Ectodermal cell (in vitro differentiated cells): ENCODE measurements around the gene DDX27.
"Not testable (repeated sequence)": the region's sequence is repeated elsewhere in the genome, so short reads cannot be mapped to it uniquely, and the experiment has no call there.

Experiments
- H3K27ac ChIP-seq: 2 replicates; pipeline ENCODE4 v1.7.0; 2013; ENCODE audit warnings: mild to moderate bottlenecking, low read depth, low read length; ENCODE audit not compliant: insufficient read depth, poor library complexity, severe bottlenecking
- H3K27me3 ChIP-seq: 2 replicates; pipeline ENCODE4 v1.7.0; 2013; ENCODE audit warnings: mild to moderate bottlenecking, low read length; ENCODE audit not compliant: insufficient read depth, control insufficient read depth, poor library complexity, severe bottlenecking
- H3K36me3 ChIP-seq: one replicate; pipeline ENCODE4 v1.7.0; 2013; ENCODE audit warnings: low read length; ENCODE audit not compliant: control insufficient read depth, insufficient read depth
- H3K4me1 ChIP-seq: one replicate; pipeline ENCODE4 v1.7.0; 2013; ENCODE audit warnings: low read length; ENCODE audit not compliant: control insufficient read depth, insufficient read depth
- H3K4me3 ChIP-seq: 2 replicates; pipeline ENCODE4 v1.7.0; 2013; ENCODE audit warnings: low read depth, low read length, control low read depth; ENCODE audit not compliant: insufficient read depth
- H3K9me3 ChIP-seq: 2 replicates; pipeline ENCODE4 v1.7.0; 2013; ENCODE audit warnings: mild to moderate bottlenecking, low read length, moderate library complexity; ENCODE audit not compliant: control insufficient read depth
- whole genome bisulfite sequencing, 2 experiments: methylation state at CpG; one replicate each; pipeline ENCODE4 v1.1.7; 2013; ENCODE audit warnings: missing lambda C conversion rate in 2 of 2; 5-methylcytosine and 5-hydroxymethylcytosine counted together

Gene DDX27

DNA sequence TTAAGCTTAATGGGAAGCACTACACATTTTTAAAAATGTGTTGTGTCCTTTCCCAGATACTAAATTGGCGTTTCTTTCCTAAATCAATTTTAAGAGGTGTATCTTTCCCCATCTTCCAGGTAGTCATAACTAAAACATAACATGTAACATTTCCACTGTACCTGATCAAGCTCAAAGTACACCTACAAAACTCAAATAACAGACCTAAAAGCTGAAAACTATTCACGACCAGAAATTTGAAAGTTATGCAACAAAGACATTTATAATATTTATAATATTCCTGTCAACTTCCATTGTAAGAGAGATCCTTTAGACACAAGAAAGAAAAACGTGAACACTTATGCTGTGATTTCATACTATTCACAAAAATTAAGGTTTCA is 34.5 kb upstream of the DDX27 start:
- no peak overlapping the region for H3K27ac ChIP-seq
- H3K4me3 ChIP-seq = no peak overlapping the region
- WGBS, 2 experiments = 90 to 95% methylated on average over 1 to 2 of the region's 3 CpGs
- peaks cover 4% of the 10 kb centered on the region for H3K4me1 ChIP-seq
- no peaks in the 10 kb centered on the region for H3K9me3 ChIP-seq
- no peaks in the 10 kb centered on the region for H3K27me3 ChIP-seq
- H3K36me3 ChIP-seq = no peaks in the 10 kb centered on the region

DNA sequence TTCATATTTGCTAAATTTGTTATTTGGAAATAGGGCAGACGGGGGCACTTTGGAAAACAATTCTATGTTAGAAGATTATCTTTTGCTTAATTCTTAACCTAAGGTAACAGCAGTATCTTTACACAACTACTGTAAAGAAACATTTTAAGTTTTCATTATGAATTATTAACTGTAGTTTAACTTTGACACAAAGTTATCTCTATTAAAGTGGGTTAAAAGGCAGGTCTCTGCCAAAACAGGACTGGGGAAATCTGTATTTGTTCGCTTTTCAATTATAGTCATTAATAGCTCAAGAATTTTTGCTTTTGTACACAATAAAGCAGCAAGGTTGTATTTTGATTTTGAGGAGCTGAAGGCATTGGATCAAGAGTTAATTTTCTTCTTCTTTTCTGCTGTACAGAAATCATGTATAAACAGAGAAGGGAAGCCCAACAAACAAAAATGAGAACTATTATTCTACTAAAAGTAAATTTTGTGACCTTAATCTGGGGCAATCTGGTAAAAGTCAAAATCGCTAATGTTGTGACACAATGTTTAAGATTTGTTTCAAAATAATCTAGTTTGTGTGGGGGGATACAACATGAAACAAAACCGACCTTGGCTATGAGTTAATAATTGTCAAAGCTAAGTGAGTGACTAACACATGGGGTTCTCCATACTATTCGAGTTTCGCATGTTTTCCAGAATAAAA is 34.0 kb upstream of the DDX27 start:
- Histone ChIP-seq H3K4me1 (peaks cover 4% of the 10 kb centered on the region), H3K27ac (no peak overlapping the region), H3K9me3 (no peaks in the 10 kb centered on the region), H3K4me3 (no peak overlapping the region), H3K27me3 (no peaks in the 10 kb centered on the region), H3K36me3 (no peaks in the 10 kb centered on the region)
- WGBS, 2 experiments = 94 to 100% methylated on average over 2 to 5 of the region's 6 CpGs

DNA sequence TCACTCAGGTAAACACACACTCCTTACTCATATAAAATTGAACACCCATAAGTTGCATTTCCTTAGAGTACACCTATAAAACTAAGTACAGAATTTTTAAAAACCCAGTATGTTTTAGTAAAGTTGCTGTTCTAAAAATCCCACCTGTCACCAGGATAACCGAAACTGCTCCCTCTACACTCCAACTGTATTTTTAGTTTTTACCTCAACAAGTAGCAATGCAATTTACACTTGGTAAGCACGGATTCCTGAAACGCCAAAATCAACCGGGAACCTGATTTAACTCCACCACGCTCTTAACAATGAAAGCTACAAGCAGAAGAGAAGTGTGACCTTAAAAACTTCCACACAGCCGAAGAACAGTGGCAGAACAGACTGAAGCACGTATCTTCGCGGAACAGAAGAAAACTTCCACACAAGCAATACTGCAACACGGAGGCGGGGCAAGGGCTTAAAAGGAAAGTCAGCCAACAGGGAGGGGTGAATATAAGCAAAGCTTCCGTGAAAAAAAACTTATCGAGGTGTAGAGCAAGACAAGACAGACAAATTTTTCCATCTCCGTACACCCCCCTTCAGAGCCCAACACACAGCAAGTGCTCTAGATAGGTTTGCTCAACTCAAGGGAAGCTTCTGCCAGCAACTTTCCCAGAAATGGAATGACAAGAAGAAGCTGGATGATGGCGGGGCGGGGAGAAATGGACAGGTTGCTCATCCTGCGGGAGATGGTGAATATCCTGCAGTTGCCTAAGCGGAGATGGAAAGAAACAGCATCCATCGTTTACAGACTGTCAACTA is 32.5 kb upstream of the DDX27 start:
- Histone ChIP-seq H3K9me3 (no peaks in the 10 kb centered on the region), H3K27me3 (no peaks in the 10 kb centered on the region), H3K36me3 (no peaks in the 10 kb centered on the region), H3K4me1 (peaks cover 4% of the 10 kb centered on the region), H3K4me3 (peak overlapping the region; percentile 69), H3K27ac (no peak overlapping the region)
- 14 to 19% methylated on average over 19 of the region's 19 CpGs for WGBS, 2 experiments

DNA sequence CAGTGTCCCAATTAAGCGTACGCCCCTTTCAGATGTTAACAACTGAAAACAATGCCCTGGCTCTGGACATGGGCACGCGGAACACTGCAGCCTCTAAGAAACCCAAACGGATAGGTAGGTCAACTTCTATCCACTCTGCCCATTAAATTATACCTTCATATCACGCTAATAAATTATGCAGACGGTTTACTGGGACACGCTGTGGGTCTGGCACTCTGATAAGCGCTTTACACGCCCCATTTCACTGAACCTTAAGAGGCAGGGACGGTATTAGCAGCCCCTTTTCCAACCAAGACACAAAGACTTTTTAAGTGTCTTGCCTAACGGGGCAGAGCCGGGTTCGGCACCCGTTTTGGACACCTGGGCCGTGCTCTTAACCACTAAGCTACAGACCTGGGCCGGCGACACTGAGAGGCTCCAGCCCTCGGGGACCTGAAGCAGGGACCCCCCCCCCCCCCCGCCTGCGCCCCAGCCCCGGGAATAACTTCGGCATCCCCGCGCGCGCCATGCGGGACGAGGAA is 31.8 kb upstream of the DDX27 start:
- no peaks in the 10 kb centered on the region for H3K36me3 ChIP-seq
- 0% methylated on average over 28 of the region's 29 CpGs for WGBS, 2 experiments
- H3K9me3 ChIP-seq = no peaks in the 10 kb centered on the region
- H3K4me1 ChIP-seq = peaks cover 4% of the 10 kb centered on the region
- H3K4me3 ChIP-seq = peak overlapping the region; percentile 69
- H3K27ac ChIP-seq = peak overlapping the region; percentile 12
- H3K27me3 ChIP-seq = no peaks in the 10 kb centered on the region

DNA sequence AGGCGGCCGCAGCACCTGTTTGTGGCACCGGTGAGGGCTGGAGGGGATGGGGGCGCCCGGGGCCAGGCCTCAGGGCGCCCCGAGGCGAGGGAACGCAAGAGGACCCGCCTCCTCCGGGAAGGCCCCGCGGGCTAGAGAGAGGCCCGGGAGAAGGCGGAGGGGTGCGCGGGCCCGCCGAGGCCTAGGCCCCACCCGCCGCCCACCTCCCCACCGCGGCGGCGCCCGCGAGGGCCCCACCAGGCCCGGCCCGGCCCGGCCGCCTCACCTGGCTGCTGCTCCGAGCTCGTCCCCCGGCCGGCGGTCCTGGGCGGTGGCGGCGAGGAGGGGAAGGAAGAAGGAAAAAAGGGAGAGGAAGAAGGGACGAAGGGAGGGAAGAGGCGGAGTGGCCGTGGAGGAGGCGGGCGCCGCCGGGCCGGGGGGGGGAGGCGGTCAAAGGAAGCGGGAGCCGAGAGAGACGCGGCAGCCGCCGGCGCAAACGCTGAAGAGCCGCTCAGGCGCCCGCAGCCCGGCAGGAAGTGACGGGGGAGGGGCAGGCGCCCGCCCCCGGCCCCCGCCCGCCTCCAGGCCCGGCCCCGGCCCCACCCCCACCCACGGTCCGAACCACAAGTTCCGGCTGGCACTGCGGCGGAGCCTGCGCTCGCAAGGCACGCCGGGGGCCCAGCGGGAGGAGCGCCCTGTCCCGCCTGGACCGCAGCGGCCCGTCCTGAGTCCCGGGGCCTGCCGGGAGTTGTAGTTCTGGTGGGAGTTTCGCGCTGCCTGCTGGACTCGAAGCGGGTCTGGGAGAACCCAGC is 31.2 kb upstream of the DDX27 start, which contains the start of gene STAU1:
Gene STAU1 (minus strand): TSS at position 484 of the 791 bp plus-strand sequence. CDS start 22,133 bp downstream, outside the sequence.
- H3K27me3 ChIP-seq = no peaks in the 10 kb centered on the region
- peak within 1 kb of the TSS; percentile 69 for H3K4me3 ChIP-seq
- H3K4me1 ChIP-seq = peaks cover 4% of the 10 kb centered on the region
- H3K36me3 ChIP-seq = no peaks in the 10 kb centered on the region
- peak within 1 kb of the TSS; percentile 76 for H3K27ac ChIP-seq
- 0 to 1% methylated on average over 89 of the region's 89 CpGs for WGBS, 2 experiments
- H3K9me3 ChIP-seq = no peaks in the 10 kb centered on the region

DNA sequence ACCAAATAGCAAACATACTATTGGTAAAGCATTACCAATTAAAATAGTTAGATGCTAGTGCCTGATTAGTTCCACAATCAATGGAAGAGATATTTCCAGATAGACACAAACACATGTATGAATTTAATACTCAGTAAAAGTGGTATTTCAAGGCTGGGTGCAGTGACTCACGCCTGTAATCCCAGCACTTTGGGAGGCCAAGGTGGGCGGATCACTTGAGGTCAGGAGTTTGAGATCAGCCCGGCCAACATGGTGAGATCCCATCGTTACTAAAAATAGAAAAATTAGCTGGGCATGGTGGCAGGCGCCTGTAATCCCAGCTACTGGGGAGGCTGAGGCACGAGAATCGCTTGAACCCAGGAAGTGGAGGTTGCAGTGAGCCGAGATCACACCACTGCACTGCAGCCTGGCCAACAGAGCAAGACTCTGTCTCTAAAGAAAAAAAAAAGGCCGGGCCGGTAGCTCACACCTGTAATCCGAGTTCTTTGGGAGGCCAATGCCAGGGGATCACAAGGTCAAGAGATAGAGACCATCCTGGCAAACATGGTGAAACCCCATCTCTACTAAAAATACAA is 26.2 kb upstream of the DDX27 start:
- not testable (repeated sequence) for H3K27ac ChIP-seq, H3K9me3 ChIP-seq, H3K27me3 ChIP-seq, H3K36me3 ChIP-seq, H3K4me1 ChIP-seq, H3K4me3 ChIP-seq
- WGBS, 2 experiments = 83 to 85% methylated on average over 11 of the region's 11 CpGs

DNA sequence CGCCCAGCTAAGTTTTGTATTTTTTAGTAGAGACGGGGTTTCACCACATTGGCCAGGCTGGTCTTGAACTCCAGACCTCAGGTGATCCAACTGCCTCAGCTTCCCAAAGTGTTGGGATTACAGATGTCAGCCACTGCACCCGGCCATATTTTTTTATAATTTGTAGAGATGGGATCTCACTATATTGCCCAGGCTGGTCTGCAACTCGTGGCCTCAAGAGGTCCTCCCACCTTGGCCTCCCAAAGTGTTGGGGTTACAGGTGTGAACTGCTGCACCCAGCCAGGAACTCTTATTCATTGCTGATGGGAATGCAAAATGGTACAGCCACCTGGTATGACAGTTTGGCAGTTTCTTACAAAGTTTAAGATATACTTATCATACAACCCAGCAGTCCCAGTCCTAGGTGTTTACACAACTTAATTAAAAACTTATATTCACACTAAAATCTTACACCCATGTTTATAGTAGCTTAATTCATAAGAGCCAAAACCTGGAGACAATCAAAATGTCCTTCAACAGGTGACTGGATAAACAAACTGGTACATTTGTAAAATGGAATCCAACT is 19.4 kb upstream of the DDX27 start:
- H3K36me3 ChIP-seq = no peaks in the 10 kb centered on the region
- no peaks in the 10 kb centered on the region for H3K9me3 ChIP-seq
- H3K27ac ChIP-seq = no peak overlapping the region
- H3K27me3 ChIP-seq = no peaks in the 10 kb centered on the region
- no peaks in the 10 kb centered on the region for H3K4me1 ChIP-seq
- 91 to 92% methylated on average over 4 of the region's 4 CpGs for WGBS, 2 experiments
- H3K4me3 ChIP-seq = no peak overlapping the region

DNA sequence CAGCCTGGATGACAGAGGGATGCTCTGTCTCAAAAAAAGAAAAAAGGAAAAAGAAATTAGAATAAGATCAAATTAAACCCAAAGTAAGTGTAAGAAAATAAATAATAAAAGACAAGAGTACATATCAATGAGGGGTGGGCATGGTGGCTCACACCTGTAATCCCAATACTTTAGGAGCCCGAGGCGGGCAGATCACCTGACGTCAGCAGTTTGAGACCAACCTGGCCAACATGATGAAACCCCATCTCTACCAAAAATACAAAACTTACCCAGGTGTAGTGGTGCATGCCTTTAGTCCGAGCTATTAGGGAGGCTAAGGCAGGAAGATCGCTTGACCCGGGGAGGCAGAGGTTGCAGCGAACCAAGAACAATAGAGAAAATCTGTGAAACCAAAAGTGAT is 16.2 kb upstream of the DDX27 start:
- Histone ChIP-seq H3K27ac (no peak overlapping the region), H3K9me3 (no peaks in the 10 kb centered on the region), H3K4me1 (no peaks in the 10 kb centered on the region), H3K27me3 (no peaks in the 10 kb centered on the region), H3K4me3 (no peak overlapping the region), H3K36me3 (no peaks in the 10 kb centered on the region)
- 90 to 91% methylated on average over 7 of the region's 7 CpGs for WGBS, 2 experiments

DNA sequence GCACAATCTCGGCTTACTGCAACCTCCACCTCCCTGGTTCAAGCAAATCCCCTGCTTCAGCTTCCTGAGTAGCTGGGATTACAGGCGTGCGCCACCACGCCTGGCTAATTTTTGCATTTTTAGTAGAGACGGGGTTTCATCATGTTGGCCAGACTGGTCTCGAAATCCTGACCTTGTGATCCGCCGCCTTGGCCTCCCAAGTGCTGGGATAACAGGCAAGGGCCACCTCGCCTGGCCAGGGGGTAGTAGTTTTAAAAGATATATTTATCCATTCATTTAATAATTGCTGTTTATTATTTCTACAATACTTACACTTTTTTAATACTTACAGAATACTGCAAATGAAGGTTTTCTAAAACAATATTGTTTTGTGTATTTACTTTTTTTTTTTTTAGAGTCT is 15.5 kb upstream of the DDX27 start:
- no peaks in the 10 kb centered on the region for H3K27me3 ChIP-seq
- no peaks in the 10 kb centered on the region for H3K36me3 ChIP-seq
- H3K4me3 ChIP-seq = no peak overlapping the region
- H3K9me3 ChIP-seq = no peaks in the 10 kb centered on the region
- H3K4me1 ChIP-seq = no peaks in the 10 kb centered on the region
- WGBS, 2 experiments = 92 to 93% methylated on average over 8 of the region's 9 CpGs
- H3K27ac ChIP-seq = no peak overlapping the region
